HPDE6-E6E7 (cell line): Measurements from ENCODE around the gene GPR157.

Source experiments
- DNase-seq: peaks from one replicate; pipeline ENCODE4 v3.0.0; 2011; ENCODE audit warnings: missing footprints; ENCODE audit errors: extremely low spot score

The GPR157 gene

DNA sequence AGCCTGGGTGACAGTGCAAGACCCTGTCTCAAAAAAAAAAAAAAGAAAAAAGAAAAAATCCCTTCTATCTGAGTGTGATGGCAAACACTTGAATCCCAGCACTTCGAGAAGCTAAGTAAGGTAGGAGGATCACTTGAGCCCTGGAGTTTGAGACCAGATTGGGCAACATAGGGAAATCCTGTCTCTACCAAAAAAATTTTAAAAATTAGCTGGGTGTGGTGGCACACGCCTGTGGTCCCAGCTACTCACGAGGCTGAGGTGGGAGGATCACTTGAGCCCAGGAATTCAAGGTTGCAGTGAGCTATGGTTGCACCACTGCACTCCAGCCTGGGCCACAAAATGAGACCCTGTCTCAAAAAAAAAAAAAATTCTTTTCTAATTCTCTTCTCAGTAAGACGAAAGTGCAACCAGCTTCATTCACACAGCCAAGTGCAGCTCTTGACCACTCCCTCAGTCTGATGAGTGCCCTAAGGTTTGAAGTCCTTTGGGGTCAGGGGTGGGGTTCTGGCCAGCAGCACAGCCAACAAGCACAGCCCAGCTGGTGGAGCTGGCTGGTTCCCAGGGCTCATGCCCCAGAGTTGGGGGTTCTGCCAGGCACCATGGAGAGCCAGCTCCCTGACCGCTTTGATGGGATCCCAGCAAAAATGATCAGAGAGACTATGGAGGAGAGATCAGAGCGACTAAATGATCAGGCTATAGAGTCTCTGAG, 67.5 kb downstream of the GPR157 start:
- DNase-seq: no peak

DNA sequence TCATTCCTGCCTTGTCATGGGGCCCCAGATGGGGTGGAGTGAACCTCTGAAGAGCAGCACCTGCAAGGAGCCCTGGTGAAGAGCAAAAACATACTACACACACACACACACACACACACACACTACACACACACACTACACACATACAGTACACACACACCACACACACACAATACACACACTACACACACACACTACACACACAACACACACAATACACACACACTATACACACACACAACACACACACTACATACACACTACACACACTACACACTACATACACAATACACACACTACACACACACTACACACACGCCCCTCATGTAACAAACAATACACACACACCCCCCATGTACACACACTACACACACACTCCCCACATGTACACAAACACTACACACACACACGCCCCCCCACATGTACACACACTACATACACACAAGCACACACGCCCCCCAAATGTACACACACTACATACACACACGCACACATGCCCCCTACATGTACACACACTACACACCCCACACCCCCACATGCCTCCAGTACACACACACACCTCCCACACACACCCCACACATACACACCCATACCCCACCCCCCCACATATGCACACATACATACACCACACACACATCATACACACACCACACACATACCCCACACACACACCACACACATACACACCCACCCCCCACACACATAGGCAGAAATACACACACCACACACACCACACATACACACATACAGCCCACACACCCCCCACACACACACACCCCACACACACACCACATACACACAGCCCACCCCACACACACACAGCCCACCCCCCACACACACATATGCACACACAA, 68.8 kb downstream of the GPR157 start:
- no peak for DNase-seq

DNA sequence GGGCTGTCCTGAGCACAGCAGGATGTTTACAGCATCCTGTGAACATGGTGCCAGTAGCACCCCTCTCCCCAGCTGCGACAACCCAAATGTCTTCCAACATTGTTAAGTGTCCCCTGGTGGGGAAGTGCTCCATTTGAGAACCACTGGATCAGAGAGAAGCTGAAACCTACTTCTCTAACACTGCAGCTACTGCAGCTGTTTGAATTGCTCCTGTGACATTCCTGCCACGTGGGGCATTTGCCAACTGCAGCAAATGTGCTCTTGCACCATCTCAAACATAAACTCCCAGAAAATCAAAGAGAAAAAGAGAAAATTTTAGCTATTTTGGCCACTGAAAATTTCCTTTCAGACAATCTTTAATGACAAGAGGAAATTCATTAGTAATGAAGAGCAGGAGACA, 70.4 kb downstream of the GPR157 start:
- DNase-seq: no peak

DNA sequence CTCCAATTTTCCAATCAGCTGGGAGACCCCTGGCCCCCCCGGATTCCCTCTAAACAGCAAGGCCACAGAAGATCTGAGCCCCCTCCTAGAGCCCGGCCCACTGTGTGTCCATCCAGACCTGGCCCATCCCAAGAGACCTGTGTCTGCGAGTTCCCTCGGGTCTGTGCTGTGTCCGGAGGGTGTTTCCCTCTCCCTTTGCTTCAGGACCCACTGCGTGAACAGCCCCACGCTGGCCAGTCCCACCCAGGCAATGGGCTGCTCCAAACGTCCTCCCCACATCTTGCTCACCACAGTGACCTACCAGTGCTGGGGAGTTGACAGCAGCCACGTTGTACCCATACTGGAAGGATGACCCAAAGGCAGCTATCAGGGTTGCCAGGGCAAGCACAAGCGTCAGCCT, 71.1 kb downstream of the GPR157 start:
- DNase-seq: no peak

DNA sequence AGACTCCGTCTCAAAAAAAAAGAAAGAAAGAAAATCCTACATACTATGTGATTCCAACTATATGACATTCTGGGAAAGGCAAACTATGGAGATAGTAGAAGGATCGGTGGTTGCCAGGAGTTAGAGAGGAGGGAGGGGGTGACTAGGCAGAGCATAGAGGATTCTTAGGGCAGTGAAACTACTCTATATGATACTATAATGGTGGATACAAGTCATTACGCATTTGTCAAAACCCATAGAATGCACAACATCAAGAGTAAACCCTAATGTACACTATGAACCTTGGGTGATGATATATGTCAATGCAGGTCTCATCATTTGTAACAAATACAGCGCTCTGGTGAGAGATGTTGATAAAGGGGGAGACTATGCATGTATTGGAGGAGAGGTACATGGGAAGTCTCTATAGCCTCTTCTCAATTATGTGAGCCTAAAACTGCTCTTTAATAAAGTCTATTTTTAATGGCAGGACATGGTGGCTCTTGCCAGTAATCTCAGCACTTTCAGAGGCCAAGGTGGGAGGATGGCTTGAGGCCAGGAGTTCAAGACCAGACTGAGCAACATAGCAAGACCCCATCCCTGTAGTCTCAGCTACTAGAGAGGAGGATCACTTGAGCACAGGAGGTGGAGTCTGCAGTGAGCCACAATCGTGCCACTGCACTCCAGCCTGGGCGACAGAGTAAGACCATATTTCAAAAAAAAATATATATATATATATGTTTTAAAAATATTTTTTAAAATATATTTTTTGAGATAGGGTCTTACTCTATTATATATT, 76.4 kb downstream of the GPR157 start:
- no peak for DNase-seq

DNA sequence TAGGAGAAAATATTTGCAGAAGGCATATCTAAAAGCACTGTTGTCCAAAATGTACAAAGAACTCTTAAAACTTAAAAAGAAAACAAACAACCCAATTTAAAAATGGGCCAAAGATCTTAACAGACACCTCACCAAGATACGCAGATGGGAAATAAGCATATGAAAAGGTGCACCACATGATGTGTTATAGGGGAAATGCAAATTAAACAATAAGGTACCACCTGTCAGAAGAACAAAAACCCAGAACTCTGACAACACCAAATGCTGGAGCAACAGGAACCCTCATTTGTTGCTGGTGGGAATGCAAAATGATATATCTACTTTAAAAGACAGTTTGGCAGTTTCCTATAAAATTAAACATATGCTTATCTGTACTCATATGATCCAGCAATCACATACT, 77.5 kb downstream of the GPR157 start:
- DNase-seq: no peak

DNA sequence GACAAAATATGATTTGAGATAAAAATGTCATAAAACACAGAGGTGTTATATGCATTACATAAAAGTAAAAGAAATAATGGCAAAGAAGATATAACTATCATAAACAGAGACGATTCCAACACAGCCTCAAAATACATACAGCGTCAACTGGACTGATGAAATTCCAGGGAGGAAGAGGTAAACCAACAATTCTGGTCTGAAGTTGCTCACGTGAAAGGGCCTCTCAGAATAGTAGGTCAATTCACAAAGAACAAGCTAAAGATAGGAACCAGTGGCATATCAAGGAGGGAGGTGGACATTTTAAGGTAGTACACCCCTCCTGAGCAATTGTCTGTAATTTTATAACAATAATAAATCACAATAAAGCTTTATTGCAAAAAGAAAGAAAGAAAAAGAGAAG, 78.1 kb downstream of the GPR157 start:
- no peak for DNase-seq
